Vagina (tissue), 2 donors: ENCODE measurements around the gene TTLL8. TPM values are rescaled to one million over a fixed set of nuclear protein-coding genes. Genes with fewer than 3 reads are reported as not detected.

Source experiments
- DNase-seq, 2 donors: peaks; one replicate each; pipeline ENCODE4 v3.0.0-alpha.2; 2017; ENCODE audit errors: extremely low spot score in 2 of 2
- H3K27ac ChIP-seq: fragments of 200-600 bp; sonication (generic); one replicate; pipeline ENCODE4 v1.5.1; 2019
- H3K27me3 ChIP-seq: fragments of 200-600 bp; sonication (generic); one replicate; pipeline ENCODE4 v1.5.1; 2019
- H3K36me3 ChIP-seq, 2 donors: fragments of 200-600 bp; sonication (generic); one replicate each; pipeline ENCODE4 v1.5.1; 2017 to 2019
- H3K4me1 ChIP-seq: fragments of 200-600 bp; sonication (generic); one replicate; pipeline ENCODE4 v1.5.1; 2019
- H3K4me3 ChIP-seq, 2 donors: fragments of 200-600 bp; sonication (generic); 1 replicate in 1 of 2; 2 replicates in 1 of 2; pipeline ENCODE4 v1.5.1; 2016 to 2019
- H3K9me3 ChIP-seq: fragments of 200-600 bp; sonication (generic); one replicate; pipeline ENCODE4 v1.5.1; 2019
- CTCF ChIP-seq, 3 experiments: fragments of 450-650 bp in 2 of 3; fragments of 200-600 bp in 1 of 3; sonication (generic) in 1 of 3; IDR thresholded peaks; one replicate each; pipeline ENCODE4 v1.5.1; 2017 to 2019; ENCODE audit warnings: antibody characterized with exemption in 3 of 3, mild to moderate bottlenecking in 2 of 3, moderate library complexity in 2 of 3
- POLR2A ChIP-seq, 2 donors: fragments of 450-650 bp; IDR thresholded peaks; one replicate each; pipeline ENCODE4 v1.6.1; 2017; ENCODE audit warnings: antibody characterized with exemption in 2 of 2, mild to moderate bottlenecking in 2 of 2, moderate library complexity in 2 of 2
- POLR2AphosphoS5 ChIP-seq, 2 donors: sonication (generic); formaldehyde crosslinking; IDR thresholded peaks; one replicate each; pipeline ENCODE4 v1.9.0; 2017; ENCODE audit warnings: antibody characterized with exemption in 2 of 2, mild to moderate bottlenecking in 2 of 2, low read depth in 1 of 2; ENCODE audit not compliant: insufficient read depth in 1 of 2
- intact Hi-C: fragments of 100-400 bp; cut with DNase I; formaldehyde crosslinking; loops from one replicate; pipeline ENCODE4 v1.15.1; 2023
- total RNA-seq: library from RNA; depleted of rRNA; stranded (reverse); fragments of >200 nt; gene quantifications from one replicate; pipeline ENCODE4 v1.2.3, GENCODE V29; 2016

The TTLL8 gene
- total RNA-seq, 1 donor from 2014 or later: not detected

GRCh38 chr22:50072167-50072555, 14.1 kb upstream of the TTLL8 start:
- Histone ChIP-seq H3K36me3 (no peaks in the 10 kb centered on the region), H3K27ac (no peak overlapping the region), H3K4me3 (no peak overlapping the region), H3K9me3 (no peaks in the 10 kb centered on the region), H3K4me1 (no peaks in the 10 kb centered on the region), H3K27me3 (no peaks in the 10 kb centered on the region)
- intact Hi-C loops: no loop called here
- TF ChIP-seq POLR2A (IDR thresholded peaks at IDR 0.05): no peak
- TF ChIP-seq CTCF (IDR thresholded peaks at IDR 0.05): no peak
- no peak for TF ChIP-seq POLR2AphosphoS5 (IDR thresholded peaks at IDR 0.05; ENCODE audit: insufficient read depth in 1 of 2, low read depth in 1 of 2)
- no peak for DNase-seq

DNA sequence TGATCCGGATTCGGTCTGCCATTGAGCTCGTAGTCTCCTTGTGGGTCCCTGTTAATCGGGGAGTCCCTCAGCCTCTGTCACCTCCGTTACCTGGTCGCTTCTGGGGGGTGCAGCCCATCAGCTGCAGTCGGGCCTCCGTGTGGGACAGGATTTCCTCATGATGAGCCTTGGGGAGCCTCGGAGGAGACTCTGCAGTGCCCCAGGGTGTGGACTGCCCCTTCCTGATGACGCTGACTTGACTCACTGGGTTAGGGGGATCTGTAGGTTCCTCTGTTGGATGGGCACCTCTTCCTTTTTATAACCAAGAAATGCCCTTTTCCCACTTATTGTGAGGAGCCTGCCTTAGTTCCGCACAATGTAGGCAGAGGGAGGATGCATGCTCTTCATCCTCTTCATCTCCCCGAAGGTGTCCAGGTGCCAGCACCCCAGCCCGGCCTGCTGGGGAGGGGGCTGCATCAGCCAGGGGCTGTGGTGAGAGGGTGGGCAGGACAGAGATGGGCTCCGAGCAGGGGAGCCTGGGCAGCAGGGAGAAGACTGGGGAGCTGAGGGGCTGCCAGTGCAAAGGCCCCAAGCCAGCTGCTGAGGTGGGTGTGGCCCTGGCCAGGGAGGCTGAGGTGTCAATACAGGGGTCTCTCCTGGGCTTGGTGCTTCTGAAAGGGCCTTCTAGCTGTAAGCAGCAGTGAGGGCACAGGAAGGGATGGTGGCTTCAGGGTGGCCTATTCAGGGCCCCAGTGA, 13.5 kb upstream of the TTLL8 start:
- Histone ChIP-seq H3K27me3 (no peaks in the 10 kb centered on the region), H3K4me1 (no peaks in the 10 kb centered on the region), H3K27ac (no peak overlapping the region), H3K4me3 (no peak overlapping the region), H3K36me3 (no peaks in the 10 kb centered on the region), H3K9me3 (no peaks in the 10 kb centered on the region)
- no peak for DNase-seq
- intact Hi-C loops: no loop called here
- TF ChIP-seq CTCF (IDR thresholded peaks at IDR 0.05) (no peak), POLR2A (IDR thresholded peaks at IDR 0.05) (no peak), POLR2AphosphoS5 (IDR thresholded peaks at IDR 0.05; ENCODE audit: insufficient read depth in 1 of 2, low read depth in 1 of 2) (no peak)

DNA sequence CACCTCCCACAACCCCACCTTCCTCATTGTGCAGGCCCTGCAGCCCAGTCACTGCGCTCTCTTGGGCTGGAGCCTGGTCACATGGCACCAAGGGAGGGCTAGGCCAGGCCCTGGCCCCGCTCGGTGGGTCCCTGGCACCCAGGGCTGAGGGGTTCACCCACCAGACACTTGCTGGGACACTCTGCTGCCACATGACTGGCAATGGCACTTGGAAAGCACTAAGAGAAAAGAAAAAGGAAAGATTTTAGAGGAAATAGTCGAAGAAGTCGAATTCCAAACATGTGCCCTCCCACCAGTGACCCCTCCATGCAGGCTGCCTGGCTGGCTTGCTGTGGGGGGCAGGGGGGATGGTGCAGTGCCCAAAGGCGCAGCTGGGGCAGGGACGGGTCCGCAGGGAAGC, 12.3 kb upstream of the TTLL8 start:
- H3K4me3 ChIP-seq: no peak overlapping the region
- H3K9me3 ChIP-seq: no peaks in the 10 kb centered on the region
- intact Hi-C loops: no loop called here
- H3K4me1 ChIP-seq: no peaks in the 10 kb centered on the region
- DNase-seq: no peak
- TF ChIP-seq POLR2AphosphoS5 (IDR thresholded peaks at IDR 0.05; ENCODE audit: insufficient read depth in 1 of 2, low read depth in 1 of 2): no peak
- no peak for TF ChIP-seq POLR2A (IDR thresholded peaks at IDR 0.05)
- TF ChIP-seq CTCF (IDR thresholded peaks at IDR 0.05): no peak
- no peaks in the 10 kb centered on the region for H3K27me3 ChIP-seq
- no peaks in the 10 kb centered on the region for H3K36me3 ChIP-seq
- no peak overlapping the region for H3K27ac ChIP-seq

GRCh38 chr22:50068096-50068495, 10.0 kb upstream of the TTLL8 start:
- H3K27me3 ChIP-seq: no peaks in the 10 kb centered on the region
- H3K27ac ChIP-seq: no peak overlapping the region
- no peak overlapping the region for H3K4me3 ChIP-seq
- H3K9me3 ChIP-seq: no peaks in the 10 kb centered on the region
- no peak for DNase-seq
- intact Hi-C loops: no loop called here
- TF ChIP-seq POLR2AphosphoS5 (IDR thresholded peaks at IDR 0.05; ENCODE audit: insufficient read depth in 1 of 2, low read depth in 1 of 2) (no peak), POLR2A (IDR thresholded peaks at IDR 0.05) (no peak), CTCF (IDR thresholded peaks at IDR 0.05) (no peak)
- H3K4me1 ChIP-seq: no peaks in the 10 kb centered on the region
- H3K36me3 ChIP-seq: no peaks in the 10 kb centered on the region

GRCh38 chr22:50067244-50067643, 9.1 kb upstream of the TTLL8 start:
- H3K4me3 ChIP-seq: no peak overlapping the region
- no peaks in the 10 kb centered on the region for H3K36me3 ChIP-seq
- no peaks in the 10 kb centered on the region for H3K27me3 ChIP-seq
- DNase-seq: no peak
- H3K9me3 ChIP-seq: no peaks in the 10 kb centered on the region
- no peaks in the 10 kb centered on the region for H3K4me1 ChIP-seq
- intact Hi-C loops: no loop called here
- no peak for TF ChIP-seq POLR2A (IDR thresholded peaks at IDR 0.05)
- no peak overlapping the region for H3K27ac ChIP-seq
